ENCODE measurements around the gene BCAP31. TPM values are rescaled to one million over a fixed set of nuclear protein-coding genes. Genes with fewer than 3 reads are reported as not detected.

Gene BCAP31
- total RNA-seq, 6 donors from 2014 or later = 110 to 236 (median 132) TPM

DNA sequence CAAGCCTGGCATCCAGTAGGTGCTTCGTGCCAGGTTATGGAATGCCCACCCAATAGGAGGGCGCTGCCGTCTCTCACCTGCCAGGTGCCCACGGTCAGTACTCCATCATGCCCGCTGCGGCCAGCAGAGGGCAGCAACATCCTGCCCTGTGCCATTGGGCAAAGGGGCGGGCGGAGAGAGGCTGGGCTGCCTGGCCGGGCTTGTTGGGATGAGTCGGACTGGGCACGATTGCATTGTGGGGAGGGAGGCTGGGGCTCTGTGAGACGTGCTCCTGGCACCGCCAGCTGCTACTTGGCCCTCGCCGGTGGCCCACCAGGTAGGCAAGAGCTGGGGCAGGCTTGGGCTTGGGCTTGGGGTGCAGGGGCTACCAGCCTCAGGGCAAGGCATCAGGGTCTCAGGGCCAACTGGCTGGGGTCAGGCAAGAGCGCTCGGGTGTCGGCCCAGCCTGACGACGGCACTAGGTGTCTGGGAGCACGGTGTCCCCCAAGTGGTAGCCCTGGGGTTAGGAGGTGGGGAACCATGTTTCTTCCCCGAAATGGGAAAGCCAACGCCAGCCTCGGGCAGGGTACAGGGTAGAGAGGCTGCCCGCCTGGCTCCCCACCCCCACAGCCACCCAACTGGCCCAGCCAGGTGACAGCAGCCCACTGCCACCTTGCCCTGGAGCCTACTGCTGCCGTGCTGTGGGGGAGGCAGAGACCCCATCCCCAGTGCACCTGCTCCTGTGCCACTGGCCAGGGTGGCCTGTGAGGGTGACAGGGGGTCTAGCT, 40.0 kb upstream of the BCAP31 start, which contains the start of gene PLXNB3:
Gene PLXNB3, plus strand, starts transcription at position 261 of the 767 bp plus-strand sequence. CDS start 1,287 bp downstream, outside the sequence.
- 27% methylated on average over 22 of the region's 26 CpGs; no CpG with 5 or more reads in 1 of the 2 donors for WGBS, 2 donors
- TF ChIP-seq POLR2A (IDR thresholded peaks at IDR 0.05) (no peak), CTCF (IDR thresholded peaks at IDR 0.05) (peak; percentile 78 to 93 (median 86))
- peak within 1 kb of the TSS; percentile 35 to 72 (median 59) for H3K27ac ChIP-seq
- ATAC-seq (ENCODE audit: low FRiP score in 2 of 2) (peak; percentile 82 to 90), DNase-seq (peak; percentile 83 to 90)
- no peaks in the 10 kb centered on the region for H3K9me3 ChIP-seq
- H3K27me3 ChIP-seq = no peaks in the 10 kb centered on the region
- H3K4me1 ChIP-seq = peaks cover 0 to 13% (median 6%) of the 10 kb centered on the region in 4 donors
- H3K4me3 ChIP-seq = peak within 1 kb of the TSS in 2 of 4 donors; percentile 7 to 38
- no peaks in the 10 kb centered on the region for H3K36me3 ChIP-seq

GRCh38 chrX:153763298-153763932, 39.2 kb upstream of the BCAP31 start:
- Histone ChIP-seq H3K4me3 (no peak overlapping the region), H3K27me3 (no peaks in the 10 kb centered on the region), H3K9me3 (no peaks in the 10 kb centered on the region), H3K36me3 (no peaks in the 10 kb centered on the region), H3K27ac (no peak overlapping the region), H3K4me1 (peaks cover 0 to 13% (median 4%) of the 10 kb centered on the region in 4 donors)
- TF ChIP-seq POLR2A (IDR thresholded peaks at IDR 0.05) = no peak
- no peak for TF ChIP-seq POLR2AphosphoS5 (IDR thresholded peaks at IDR 0.05)
- no peak for TF ChIP-seq EP300 (IDR thresholded peaks at IDR 0.05)
- TF ChIP-seq CTCF (IDR thresholded peaks at IDR 0.05) = no peak
- ATAC-seq (ENCODE audit: low FRiP score in 2 of 2) = no peak
- 81 to 90% methylated on average over 6 to 18 of the region's 18 CpGs for WGBS, 2 donors
- DNase-seq = no peak

DNA sequence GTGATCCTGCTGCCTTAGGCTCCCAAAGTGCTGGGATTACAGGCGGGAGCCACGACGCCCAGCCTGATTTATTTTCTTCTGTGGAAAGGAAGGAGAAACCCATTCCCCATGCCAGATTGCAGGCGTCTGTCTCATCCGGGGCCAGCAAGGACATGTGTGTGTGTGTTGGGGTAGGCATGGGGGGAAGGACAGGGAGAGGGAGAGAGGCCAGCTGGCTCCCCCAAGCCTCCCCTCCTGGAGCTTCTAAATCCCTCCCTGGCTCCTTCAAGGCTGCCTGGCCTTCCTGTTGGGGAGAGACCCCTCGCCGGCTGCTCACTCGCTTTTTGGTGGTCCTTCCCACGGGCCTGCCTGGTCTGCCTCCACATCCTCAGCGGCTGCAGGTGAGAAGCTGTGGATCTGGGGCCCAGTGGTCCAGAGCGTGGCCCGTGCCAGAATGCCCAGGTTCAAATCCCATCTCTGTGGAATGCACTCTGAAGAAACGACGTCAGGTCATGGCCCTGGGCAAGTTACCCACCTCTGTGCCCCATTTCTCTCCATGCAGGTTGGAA, 38.5 kb upstream of the BCAP31 start:
- DNase-seq (no peak), ATAC-seq (ENCODE audit: low FRiP score in 2 of 2) (no peak)
- H3K9me3 ChIP-seq = no peaks in the 10 kb centered on the region
- H3K36me3 ChIP-seq = no peaks in the 10 kb centered on the region
- H3K4me1 ChIP-seq = peaks cover 0 to 10% (median 4%) of the 10 kb centered on the region in 4 donors
- WGBS, 2 donors = 86 to 94% methylated on average over 5 to 14 of the region's 14 CpGs
- TF ChIP-seq POLR2AphosphoS5 (IDR thresholded peaks at IDR 0.05) (no peak), POLR2A (IDR thresholded peaks at IDR 0.05) (no peak), CTCF (IDR thresholded peaks at IDR 0.05) (no peak), EP300 (IDR thresholded peaks at IDR 0.05) (no peak)
- no peaks in the 10 kb centered on the region for H3K27me3 ChIP-seq
- no peak overlapping the region for H3K4me3 ChIP-seq
- H3K27ac ChIP-seq = no peak overlapping the region

DNA sequence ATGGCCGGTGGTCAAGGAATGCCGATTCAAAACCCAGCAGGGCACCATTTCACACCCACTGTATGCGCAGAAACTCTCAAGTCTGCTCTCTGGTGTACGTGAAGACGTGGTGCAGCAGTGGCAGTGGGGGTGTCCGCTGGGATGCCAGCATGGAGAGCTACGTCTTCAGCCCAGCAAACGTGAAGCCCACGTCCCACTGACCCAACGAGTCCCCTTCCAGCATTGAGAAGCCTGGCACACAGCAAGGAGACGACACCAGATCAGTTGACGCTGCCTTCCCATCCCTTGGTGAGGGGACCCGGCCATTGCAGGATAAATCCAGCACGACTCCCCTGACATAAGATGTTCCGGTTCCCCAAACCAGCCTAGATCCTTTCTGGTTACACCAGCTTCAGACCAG, 37.7 kb upstream of the BCAP31 start:
- Histone ChIP-seq H3K4me3 (no peak overlapping the region), H3K9me3 (no peaks in the 10 kb centered on the region), H3K27me3 (no peaks in the 10 kb centered on the region), H3K4me1 (peaks cover 0 to 10% (median 4%) of the 10 kb centered on the region in 4 donors), H3K27ac (no peak overlapping the region), H3K36me3 (no peaks in the 10 kb centered on the region)
- TF ChIP-seq EP300 (IDR thresholded peaks at IDR 0.05) (no peak), POLR2AphosphoS5 (IDR thresholded peaks at IDR 0.05) (no peak), CTCF (IDR thresholded peaks at IDR 0.05) (no peak), POLR2A (IDR thresholded peaks at IDR 0.05) (no peak)
- ATAC-seq (ENCODE audit: low FRiP score in 2 of 2) (no peak), DNase-seq (peak in 1 of 2 donors; percentile 8)
- WGBS, 2 donors = 62 to 79% methylated on average over 6 to 15 of the region's 15 CpGs
